ENCODE measurements around the gene CAPN15.

Gene CAPN15

DNA sequence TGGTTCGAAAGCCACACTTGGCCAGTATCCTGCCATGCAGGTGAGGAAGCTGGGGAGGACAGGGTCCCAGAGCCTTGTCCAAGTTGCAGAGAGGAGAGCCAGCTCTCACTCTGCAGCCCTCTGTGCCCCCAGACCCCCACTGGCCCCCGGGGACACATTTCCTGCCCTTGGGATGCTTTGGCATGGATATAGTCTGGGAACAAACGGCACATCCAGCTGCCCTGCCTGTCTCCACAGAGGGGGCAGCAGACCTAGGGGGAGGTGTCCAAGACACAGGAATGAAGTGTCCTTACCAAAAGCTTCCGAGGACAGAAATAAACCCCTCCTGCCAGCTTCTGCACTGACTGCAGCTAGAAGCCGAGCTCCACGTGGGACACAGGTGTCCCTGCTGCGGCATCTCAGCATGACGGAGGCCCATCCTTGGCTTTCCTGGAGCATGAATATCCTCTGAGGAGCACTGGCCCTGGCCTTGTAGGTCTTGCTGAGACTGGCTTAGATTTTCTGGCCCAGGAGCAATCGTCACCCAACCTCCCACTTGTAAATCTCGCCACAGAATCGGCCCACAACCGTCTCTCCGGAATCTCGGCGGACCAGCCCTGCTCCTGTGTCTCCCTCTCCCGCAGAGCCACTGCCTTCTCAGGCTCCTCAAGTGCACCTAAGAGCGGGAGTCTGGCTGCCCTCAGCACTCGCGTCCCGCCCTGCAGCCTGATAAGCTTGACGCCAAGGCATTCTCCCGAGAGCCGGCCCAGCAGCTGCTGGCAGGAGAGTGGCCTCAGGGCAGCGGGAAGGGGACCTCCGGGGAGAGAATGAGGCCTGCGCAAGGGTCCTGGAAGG lies 1.1 kb upstream of the CAPN15 start:
- DNase-seq: no peak

GRCh38 chr16:528111-529011 lies 849 bp downstream of the CAPN15 start:
- DNase-seq: no peak

- no peak for DNase-seq
Measured at GRCh38 chr16:529012-529575, 1.6 kb downstream of the CAPN15 start.

DNA sequence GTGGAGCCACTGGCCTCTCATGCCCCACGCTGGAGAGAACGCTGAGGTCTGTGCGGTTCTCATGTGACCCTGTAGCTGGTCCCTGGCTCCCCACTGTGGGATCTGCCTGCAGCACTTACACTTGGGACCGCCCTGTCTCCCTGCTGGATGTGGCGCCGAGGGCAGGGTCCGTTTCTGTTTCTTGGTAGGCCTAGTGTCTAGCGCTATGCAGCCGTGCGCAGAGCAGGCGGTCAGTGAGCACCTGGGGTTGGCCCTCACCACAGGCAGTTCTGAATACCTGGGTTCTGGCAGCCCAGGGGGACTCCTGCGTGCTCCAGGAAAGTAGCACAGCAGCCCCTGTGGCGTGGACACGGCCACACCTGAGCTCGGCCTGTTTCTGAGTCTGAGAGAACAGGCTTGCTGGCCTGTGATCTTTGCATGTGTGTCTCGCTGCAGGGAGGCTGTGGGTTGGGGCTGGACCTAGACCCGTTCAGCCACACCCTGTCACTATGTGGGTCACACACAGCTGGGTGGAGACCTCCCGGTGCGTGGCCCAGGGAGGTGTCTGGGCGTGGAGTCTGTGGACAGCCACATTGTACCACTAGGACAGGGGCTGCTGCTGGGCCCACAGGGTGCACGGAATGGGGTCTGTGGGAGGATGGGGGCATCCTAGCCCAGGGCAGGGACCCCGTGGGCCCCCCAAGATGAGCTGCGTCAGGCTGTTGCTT lies 2.8 kb downstream of the CAPN15 start:
- no peak for DNase-seq

GRCh38 chr16:531494-532125 lies 4.1 kb downstream of the CAPN15 start:
- no peak for DNase-seq

- no peak for DNase-seq
Measured at GRCh38 chr16:533391-534123, 6.0 kb downstream of the CAPN15 start.

DNA sequence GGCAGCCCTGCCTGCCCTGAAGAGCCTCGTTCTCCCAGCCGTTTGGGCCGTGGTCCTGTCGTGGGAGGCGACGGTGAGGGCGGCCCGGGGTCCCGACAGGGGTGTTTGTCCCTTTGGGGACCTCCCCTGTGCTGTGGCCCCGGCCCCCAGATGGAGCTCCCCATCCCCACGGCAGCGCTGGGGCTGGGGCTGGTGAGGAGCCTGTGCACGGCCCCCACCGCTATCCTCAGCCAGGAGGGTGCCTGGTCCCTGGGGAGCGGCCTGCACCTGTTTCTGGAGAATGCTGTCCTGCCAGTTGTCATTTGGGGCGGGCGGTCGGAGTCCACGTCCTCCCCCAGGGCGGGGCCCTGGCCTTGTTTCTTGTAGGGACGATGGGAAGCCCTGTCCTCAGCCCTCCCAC lies 6.6 kb downstream of the CAPN15 start:
- no peak for DNase-seq

GRCh38 chr16:534856-535445 lies 7.4 kb downstream of the CAPN15 start:
- DNase-seq: no peak

GRCh38 chr16:535446-536405 lies 8.2 kb downstream of the CAPN15 start:
- no peak for DNase-seq

GRCh38 chr16:536746-537145 lies 9.2 kb downstream of the CAPN15 start:
- no peak for DNase-seq

GRCh38 chr16:537415-538335 lies 10.2 kb downstream of the CAPN15 start:
- DNase-seq: no peak

DNA sequence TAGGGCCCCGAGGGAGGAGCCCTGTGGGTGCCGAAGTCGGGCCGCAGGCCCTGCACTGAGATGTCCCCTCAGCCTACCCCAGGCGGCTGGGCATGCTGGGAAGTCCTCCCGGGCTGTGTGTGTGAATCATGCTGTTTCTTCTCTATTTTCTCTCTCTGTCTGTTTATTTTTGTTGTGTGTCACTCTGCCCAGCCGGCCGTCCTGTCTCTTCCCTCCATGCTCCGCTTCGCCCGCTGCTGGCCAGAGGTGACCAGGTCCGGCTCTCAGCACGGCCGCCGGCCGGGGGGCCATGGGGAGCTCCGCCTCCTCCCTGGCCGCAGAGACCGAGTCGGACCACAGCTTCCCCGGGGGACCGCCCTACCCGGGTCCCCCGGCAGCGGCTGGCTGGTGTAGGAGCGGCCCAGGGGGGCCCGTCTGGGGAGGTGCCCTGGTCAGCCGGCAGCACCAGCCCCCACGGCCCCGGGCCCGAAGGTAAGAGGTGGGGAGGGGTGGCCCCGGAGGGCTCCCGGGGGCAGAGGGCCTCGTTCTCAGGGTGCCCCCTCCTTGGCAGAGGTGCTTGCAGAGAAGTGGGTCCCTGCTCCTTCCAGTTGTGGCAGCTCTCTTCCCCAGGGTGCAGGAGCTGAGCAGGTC lies 12.5 kb downstream of the CAPN15 start:
- DNase-seq: no peak

- DNase-seq: no peak
Measured at GRCh38 chr16:540645-541340, 13.3 kb downstream of the CAPN15 start.

GRCh38 chr16:543301-544164 lies 16.0 kb downstream of the CAPN15 start:
- DNase-seq: no peak

DNA sequence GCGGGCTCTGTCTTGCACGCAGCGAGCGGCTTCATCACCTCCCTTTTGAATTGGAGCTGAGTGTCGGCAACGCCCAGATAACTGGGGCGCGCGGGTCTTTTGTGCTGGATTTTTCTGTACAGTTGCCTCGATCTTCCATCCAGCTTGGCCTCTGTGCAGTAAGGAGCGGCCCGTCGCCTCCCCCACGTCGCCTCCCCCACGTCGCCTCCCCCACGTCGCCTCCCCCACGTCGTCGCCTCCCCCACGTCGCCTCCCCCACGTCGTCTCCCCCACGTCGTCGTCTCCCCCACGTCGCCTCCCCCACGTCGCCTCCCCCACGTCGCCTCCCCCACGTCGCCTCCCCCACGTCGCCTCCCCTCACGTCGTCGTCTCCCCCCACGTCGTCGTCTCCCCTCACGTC lies 17.0 kb downstream of the CAPN15 start:
- no peak for DNase-seq

DNA sequence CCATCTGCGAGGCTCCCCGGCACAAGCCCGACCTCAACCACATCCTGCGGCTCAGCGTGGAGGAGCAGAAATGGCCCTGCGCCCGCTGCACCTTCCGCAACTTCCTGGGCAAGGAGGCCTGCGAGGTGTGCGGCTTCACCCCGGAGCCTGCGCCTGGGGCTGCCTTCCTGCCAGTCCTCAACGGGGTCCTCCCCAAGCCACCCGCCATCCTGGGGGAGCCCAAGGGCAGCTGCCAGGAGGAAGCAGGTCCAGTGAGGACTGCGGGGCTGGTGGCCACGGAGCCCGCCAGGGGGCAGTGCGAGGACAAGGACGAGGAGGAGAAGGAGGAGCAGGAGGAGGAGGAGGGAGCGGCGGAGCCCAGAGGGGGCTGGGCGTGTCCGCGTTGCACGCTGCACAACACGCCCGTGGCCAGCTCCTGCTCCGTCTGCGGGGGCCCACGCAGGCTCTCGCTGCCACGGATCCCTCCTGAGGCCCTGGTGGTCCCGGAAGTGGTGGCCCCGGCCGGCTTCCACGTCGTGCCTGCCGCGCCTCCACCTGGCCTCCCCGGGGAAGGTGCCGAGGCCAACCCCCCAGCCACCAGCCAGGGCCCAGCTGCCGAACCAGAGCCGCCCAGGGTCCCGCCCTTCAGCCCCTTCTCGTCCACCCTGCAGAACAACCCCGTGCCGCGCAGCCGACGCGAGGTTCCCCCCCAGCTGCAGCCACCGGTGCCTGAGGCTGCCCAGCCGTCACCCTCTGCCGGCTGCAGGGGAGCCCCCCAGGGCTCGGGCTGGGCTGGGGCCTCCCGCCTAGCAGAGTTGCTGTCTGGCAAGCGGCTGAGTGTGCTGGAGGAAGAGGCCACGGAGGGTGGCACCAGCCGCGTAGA lies 19.6 kb downstream of the CAPN15 start:
- peak; percentile 41 for DNase-seq
